ENCODE results near the gene RPL3.

Gene RPL3

GRCh38 chr22:39309881-39310714 lies 9.3 kb downstream of the RPL3 start:
- no peaks in the 10 kb centered on the region for H3K9me3 ChIP-seq (ENCODE audit: control insufficient read depth in 5 of 5, low read length in 5 of 5)
- H3K27ac ChIP-seq (ENCODE audit: low read depth, low read length): peak overlapping the region; percentile 77
- H3K4me3 ChIP-seq (ENCODE audit: low read depth in 1 of 5, low read length in 5 of 5): no peak overlapping the region
- H3K9ac ChIP-seq (ENCODE audit: low read length in 5 of 5): no peak overlapping the region
- H3K36me3 ChIP-seq (ENCODE audit: control insufficient read depth in 5 of 5, insufficient read depth in 5 of 5, low read length in 5 of 5): peaks cover 2 to 38% (median 37%) of the 10 kb centered on the region in 5 donors
- peaks cover 5 to 53% (median 40%) of the 10 kb centered on the region in 5 donors for H3K4me1 ChIP-seq (ENCODE audit: control insufficient read depth in 5 of 5, insufficient read depth in 5 of 5, low read length in 5 of 5)
- H3K27me3 ChIP-seq (ENCODE audit: control insufficient read depth in 5 of 5, insufficient read depth in 4 of 5, low read length in 5 of 5): peaks cover 0 to 2% (median 0%) of the 10 kb centered on the region in 5 donors

- H3K4me3 ChIP-seq (ENCODE audit: low read depth in 1 of 5, low read length in 5 of 5): peak overlapping the region in 4 of 5 donors; percentile 4 to 62 (median 20)
- no peaks in the 10 kb centered on the region for H3K9me3 ChIP-seq (ENCODE audit: control insufficient read depth in 5 of 5, low read length in 5 of 5)
- H3K27me3 ChIP-seq (ENCODE audit: control insufficient read depth in 5 of 5, insufficient read depth in 4 of 5, low read length in 5 of 5): peaks cover 0 to 2% (median 0%) of the 10 kb centered on the region in 5 donors
- peaks cover 0 to 31% (median 30%) of the 10 kb centered on the region in 5 donors for H3K36me3 ChIP-seq (ENCODE audit: control insufficient read depth in 5 of 5, insufficient read depth in 5 of 5, low read length in 5 of 5)
- peaks cover 5 to 46% (median 38%) of the 10 kb centered on the region in 5 donors for H3K4me1 ChIP-seq (ENCODE audit: control insufficient read depth in 5 of 5, insufficient read depth in 5 of 5, low read length in 5 of 5)
- peak overlapping the region in 2 of 5 donors; percentile 14 to 30 for H3K9ac ChIP-seq (ENCODE audit: low read length in 5 of 5)
- H3K27ac ChIP-seq (ENCODE audit: low read depth, low read length): peak overlapping the region; percentile 77
Observed at GRCh38 chr22:39309364-39309861, 10.0 kb downstream of the RPL3 start.

GRCh38 chr22:39308614-39309363 lies 10.6 kb downstream of the RPL3 start:
- Histone ChIP-seq H3K9me3 (ENCODE audit: control insufficient read depth in 5 of 5, low read length in 5 of 5) (no peaks in the 10 kb centered on the region), H3K27ac (ENCODE audit: low read depth, low read length) (peak overlapping the region; percentile 77), H3K4me3 (ENCODE audit: low read depth in 1 of 5, low read length in 5 of 5) (peak overlapping the region; percentile 4 to 63 (median 52)), H3K36me3 (ENCODE audit: control insufficient read depth in 5 of 5, insufficient read depth in 5 of 5, low read length in 5 of 5) (peaks cover 0 to 24% (median 24%) of the 10 kb centered on the region in 5 donors), H3K9ac (ENCODE audit: low read length in 5 of 5) (peak overlapping the region in 3 of 5 donors; percentile 33 to 60 (median 54)), H3K4me1 (ENCODE audit: control insufficient read depth in 5 of 5, insufficient read depth in 5 of 5, low read length in 5 of 5) (peaks cover 5 to 46% (median 33%) of the 10 kb centered on the region in 5 donors), H3K27me3 (ENCODE audit: control insufficient read depth in 5 of 5, insufficient read depth in 4 of 5, low read length in 5 of 5) (peaks cover 0 to 2% (median 0%) of the 10 kb centered on the region in 5 donors)

GRCh38 chr22:39306456-39307361 lies 12.7 kb downstream of the RPL3 start:
- H3K4me1 ChIP-seq (ENCODE audit: control insufficient read depth in 5 of 5, insufficient read depth in 5 of 5, low read length in 5 of 5): peaks cover 7 to 54% (median 32%) of the 10 kb centered on the region in 5 donors
- H3K36me3 ChIP-seq (ENCODE audit: control insufficient read depth in 5 of 5, insufficient read depth in 5 of 5, low read length in 5 of 5): peaks cover 0 to 4% (median 3%) of the 10 kb centered on the region in 5 donors
- no peak overlapping the region for H3K4me3 ChIP-seq (ENCODE audit: low read depth in 1 of 5, low read length in 5 of 5)
- no peak overlapping the region for H3K27ac ChIP-seq (ENCODE audit: low read depth, low read length)
- H3K9ac ChIP-seq (ENCODE audit: low read length in 5 of 5): no peak overlapping the region
- H3K27me3 ChIP-seq (ENCODE audit: control insufficient read depth in 5 of 5, insufficient read depth in 4 of 5, low read length in 5 of 5): peaks cover 0 to 2% (median 0%) of the 10 kb centered on the region in 5 donors
- no peaks in the 10 kb centered on the region for H3K9me3 ChIP-seq (ENCODE audit: control insufficient read depth in 5 of 5, low read length in 5 of 5)

- no peak overlapping the region for H3K4me3 ChIP-seq (ENCODE audit: low read depth in 1 of 5, low read length in 5 of 5)
- H3K27ac ChIP-seq (ENCODE audit: low read depth, low read length): no peak overlapping the region
- peak overlapping the region in 1 of 5 donors; percentile 35 for H3K9ac ChIP-seq (ENCODE audit: low read length in 5 of 5)
- H3K27me3 ChIP-seq (ENCODE audit: control insufficient read depth in 5 of 5, insufficient read depth in 4 of 5, low read length in 5 of 5): peaks cover 0 to 2% (median 0%) of the 10 kb centered on the region in 5 donors
- no peaks in the 10 kb centered on the region for H3K36me3 ChIP-seq (ENCODE audit: control insufficient read depth in 5 of 5, insufficient read depth in 5 of 5, low read length in 5 of 5)
- H3K4me1 ChIP-seq (ENCODE audit: control insufficient read depth in 5 of 5, insufficient read depth in 5 of 5, low read length in 5 of 5): peaks cover 11 to 60% (median 45%) of the 10 kb centered on the region in 5 donors
- no peaks in the 10 kb centered on the region for H3K9me3 ChIP-seq (ENCODE audit: control insufficient read depth in 5 of 5, low read length in 5 of 5)
Observed at GRCh38 chr22:39303892-39304671, 15.3 kb downstream of the RPL3 start.

DNA sequence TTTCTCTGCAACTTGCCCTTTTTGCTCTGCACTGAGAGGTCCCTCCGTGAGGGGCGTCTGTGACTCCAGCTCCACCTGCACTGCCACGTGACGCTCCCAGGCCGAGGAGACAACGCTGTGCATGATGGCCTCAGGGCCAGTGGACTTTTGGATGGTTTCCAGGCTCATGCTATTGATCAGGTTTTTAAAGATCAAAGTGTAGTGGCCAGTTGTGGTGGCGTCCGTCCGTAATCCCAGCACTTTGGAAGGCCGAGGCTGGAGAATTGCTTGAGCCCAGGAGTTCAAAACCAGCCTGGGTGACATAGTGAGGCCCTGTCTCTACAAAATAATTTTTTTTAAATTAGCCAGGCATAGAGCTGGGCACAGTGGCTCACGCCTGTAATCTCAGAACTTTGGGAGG lies 16.1 kb downstream of the RPL3 start:
- no peaks in the 10 kb centered on the region for H3K36me3 ChIP-seq (ENCODE audit: control insufficient read depth in 5 of 5, insufficient read depth in 5 of 5, low read length in 5 of 5)
- H3K4me1 ChIP-seq (ENCODE audit: control insufficient read depth in 5 of 5, insufficient read depth in 5 of 5, low read length in 5 of 5): peaks cover 10 to 58% (median 41%) of the 10 kb centered on the region in 5 donors
- H3K27ac ChIP-seq (ENCODE audit: low read depth, low read length): no peak overlapping the region
- H3K9ac ChIP-seq (ENCODE audit: low read length in 5 of 5): no peak overlapping the region
- peaks cover 0 to 3% (median 0%) of the 10 kb centered on the region in 5 donors for H3K27me3 ChIP-seq (ENCODE audit: control insufficient read depth in 5 of 5, insufficient read depth in 4 of 5, low read length in 5 of 5)
- no peaks in the 10 kb centered on the region for H3K9me3 ChIP-seq (ENCODE audit: control insufficient read depth in 5 of 5, low read length in 5 of 5)
- H3K4me3 ChIP-seq (ENCODE audit: low read depth in 1 of 5, low read length in 5 of 5): no peak overlapping the region

DNA sequence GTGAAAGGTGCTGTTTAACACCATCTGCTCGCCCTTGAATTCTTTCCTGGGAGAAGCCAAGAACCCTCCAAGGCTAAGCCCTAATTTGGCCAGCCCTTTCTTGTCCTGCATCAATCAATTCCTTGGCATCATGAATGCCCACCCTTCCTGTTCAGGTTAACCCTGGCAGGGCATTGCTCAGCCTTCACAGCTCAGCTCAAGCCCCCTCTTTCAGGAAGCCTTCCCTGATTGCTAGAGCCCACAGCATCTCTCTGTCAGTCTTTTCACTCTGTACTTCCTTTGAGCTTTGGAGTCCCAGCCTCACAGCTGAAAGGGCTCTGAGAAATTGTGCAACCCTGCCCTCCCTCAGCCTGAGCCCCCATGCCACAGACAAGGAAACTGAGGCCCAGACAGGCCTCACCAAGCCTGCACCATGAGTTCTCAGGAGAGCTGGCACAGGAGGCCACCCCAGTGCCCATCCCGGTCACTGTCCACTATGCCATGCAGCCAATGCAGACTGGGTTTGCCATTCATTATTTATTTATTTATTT lies 16.9 kb downstream of the RPL3 start:
- H3K27ac ChIP-seq (ENCODE audit: low read depth, low read length): no peak overlapping the region
- no peak overlapping the region for H3K4me3 ChIP-seq (ENCODE audit: low read depth in 1 of 5, low read length in 5 of 5)
- peaks cover 10 to 64% (median 48%) of the 10 kb centered on the region in 5 donors for H3K4me1 ChIP-seq (ENCODE audit: control insufficient read depth in 5 of 5, insufficient read depth in 5 of 5, low read length in 5 of 5)
- H3K9ac ChIP-seq (ENCODE audit: low read length in 5 of 5): no peak overlapping the region
- no peaks in the 10 kb centered on the region for H3K36me3 ChIP-seq (ENCODE audit: control insufficient read depth in 5 of 5, insufficient read depth in 5 of 5, low read length in 5 of 5)
- H3K9me3 ChIP-seq (ENCODE audit: control insufficient read depth in 5 of 5, low read length in 5 of 5): no peaks in the 10 kb centered on the region
- H3K27me3 ChIP-seq (ENCODE audit: control insufficient read depth in 5 of 5, insufficient read depth in 4 of 5, low read length in 5 of 5): peaks cover 0 to 3% (median 0%) of the 10 kb centered on the region in 5 donors

GRCh38 chr22:39301926-39302325 lies 17.5 kb downstream of the RPL3 start:
- no peaks in the 10 kb centered on the region for H3K9me3 ChIP-seq (ENCODE audit: control insufficient read depth in 5 of 5, low read length in 5 of 5)
- no peak overlapping the region for H3K4me3 ChIP-seq (ENCODE audit: low read depth in 1 of 5, low read length in 5 of 5)
- H3K27me3 ChIP-seq (ENCODE audit: control insufficient read depth in 5 of 5, insufficient read depth in 4 of 5, low read length in 5 of 5): peaks cover 0 to 3% (median 0%) of the 10 kb centered on the region in 5 donors

More at GRCh38 chr22:39301926-39302325, 17.5 kb downstream of the RPL3 start:
- Histone ChIP-seq H3K36me3 (ENCODE audit: control insufficient read depth in 5 of 5, insufficient read depth in 5 of 5, low read length in 5 of 5) (no peaks in the 10 kb centered on the region), H3K27ac (ENCODE audit: low read depth, low read length) (no peak overlapping the region), H3K9ac (ENCODE audit: low read length in 5 of 5) (no peak overlapping the region), H3K4me1 (ENCODE audit: control insufficient read depth in 5 of 5, insufficient read depth in 5 of 5, low read length in 5 of 5) (peaks cover 8 to 65% (median 49%) of the 10 kb centered on the region in 5 donors)
